Loucy (cell line): ENCODE data around the gene KIAA0825.

Experiments used
- H2AFZ ChIP-seq: fragments of 200-600 bp; sonication (generic); 2 replicates; pipeline ENCODE4 v1.6.0; 2016; ENCODE audit warnings: antibody characterized with exemption, mild to moderate bottlenecking, low read length, moderate library complexity
- H3F3A ChIP-seq: fragments of 200-600 bp; 2 replicates; pipeline ENCODE4 v1.6.0; 2016; ENCODE audit warnings: antibody characterized with exemption, low read depth, mild to moderate bottlenecking
- H3K27me3 ChIP-seq: fragments of 200-600 bp; sonication (generic); 2 replicates; pipeline ENCODE4 v1.6.1; 2014; ENCODE audit warnings: low read length, mild to moderate bottlenecking; ENCODE audit not compliant: insufficient read depth, poor library complexity, severe bottlenecking
- H3K36me3 ChIP-seq: fragments of 200-600 bp; sonication (generic); 2 replicates; pipeline ENCODE4 v1.6.1; 2016; ENCODE audit warnings: low read length; ENCODE audit not compliant: insufficient read depth
- H3K4me1 ChIP-seq: fragments of 200-600 bp; sonication (generic); 2 replicates; pipeline ENCODE4 v1.5.1; 2014; ENCODE audit warnings: low read length, mild to moderate bottlenecking; ENCODE audit not compliant: insufficient read depth, poor library complexity, severe bottlenecking
- H3K4me2 ChIP-seq: fragments of 200-600 bp; sonication (generic); 2 replicates; pipeline ENCODE4 v1.6.0; 2014; ENCODE audit warnings: antibody characterized with exemption, low read length, low read depth, mild to moderate bottlenecking; ENCODE audit not compliant: poor library complexity, severe bottlenecking
- H3K4me3 ChIP-seq: fragments of 200-600 bp; sonication (generic); 2 replicates; pipeline ENCODE4 v1.5.1; 2014; ENCODE audit warnings: low read length, mild to moderate bottlenecking, mixed read lengths; ENCODE audit not compliant: poor library complexity, severe bottlenecking
- H3K79me2 ChIP-seq: fragments of 200-600 bp; sonication (generic); 2 replicates; pipeline ENCODE4 v1.6.1; 2014; ENCODE audit warnings: low read length; ENCODE audit not compliant: insufficient read depth
- H3K9ac ChIP-seq: fragments of 200-600 bp; sonication (generic); 2 replicates; pipeline ENCODE4 v1.6.0; 2014; ENCODE audit warnings: mild to moderate bottlenecking, low read depth, low read length, moderate library complexity; ENCODE audit not compliant: poor library complexity, severe bottlenecking
- H3K9me2 ChIP-seq: fragments of 200-600 bp; sonication (generic); replicated peaks from 2 replicates; pipeline ENCODE4 v1.6.1; 2016; ENCODE audit warnings: low read depth, low read length, mixed read lengths
- H3K9me3 ChIP-seq: fragments of 200-600 bp; sonication (generic); 2 replicates; pipeline ENCODE4 v1.6.1; 2014; ENCODE audit warnings: mild to moderate bottlenecking, antibody characterized with exemption, low read length, low read depth; ENCODE audit not compliant: insufficient read depth
- H4K20me1 ChIP-seq: fragments of 200-600 bp; sonication (generic); 2 replicates; pipeline ENCODE4 v1.6.0; 2014; ENCODE audit warnings: antibody characterized with exemption, low read length, mild to moderate bottlenecking; ENCODE audit not compliant: insufficient read depth, poor library complexity, severe bottlenecking
- CTCF ChIP-seq: fragments of 200-600 bp; sonication (generic); conservative IDR thresholded peaks from 2 replicates; pipeline ENCODE4 v1.5.1; 2014; ENCODE audit warnings: mild to moderate bottlenecking, antibody characterized with exemption, low read length
- EZH2phosphoT487 ChIP-seq: fragments of 200-600 bp; IDR thresholded peaks from 2 replicates; pipeline ENCODE4 v1.6.1; 2018; ENCODE audit warnings: antibody characterized with exemption, mild to moderate bottlenecking, moderate library complexity, borderline replicate concordance

Gene KIAA0825

GRCh38 chr5:94503677-94504076 is 114.7 kb downstream of the KIAA0825 start:
- TF ChIP-seq CTCF (no peak), EZH2phosphoT487 (no peak)
- Histone ChIP-seq H4K20me1 (no peaks in the 10 kb centered on the region), H3K9me3 (no peaks in the 10 kb centered on the region), H3K4me2 (no peak overlapping the region), H3K4me1 (no peaks in the 10 kb centered on the region), H3K4me3 (no peak overlapping the region), H3F3A (no peaks in the 10 kb centered on the region), H3K9ac (no peak overlapping the region), H2AFZ (no peak overlapping the region), H3K36me3 (no peaks in the 10 kb centered on the region), H3K27me3 (no peaks in the 10 kb centered on the region), H3K79me2 (no peaks in the 10 kb centered on the region), H3K9me2 (no peaks in the 10 kb centered on the region)

- H2AFZ ChIP-seq = no peak overlapping the region
- H3K4me3 ChIP-seq = no peak overlapping the region
- no peak overlapping the region for H3K9ac ChIP-seq
- H3K4me1 ChIP-seq = no peaks in the 10 kb centered on the region
- H3K79me2 ChIP-seq = no peaks in the 10 kb centered on the region
- H3K9me3 ChIP-seq = no peaks in the 10 kb centered on the region
- no peaks in the 10 kb centered on the region for H3K36me3 ChIP-seq
- H4K20me1 ChIP-seq = no peaks in the 10 kb centered on the region
- no peaks in the 10 kb centered on the region for H3K27me3 ChIP-seq
- H3K4me2 ChIP-seq = no peak overlapping the region
- H3F3A ChIP-seq = no peaks in the 10 kb centered on the region
- no peaks in the 10 kb centered on the region for H3K9me2 ChIP-seq
- TF ChIP-seq CTCF (no peak), EZH2phosphoT487 (no peak)
Observed at GRCh38 chr5:94501365-94501764, 117.0 kb downstream of the KIAA0825 start.

GRCh38 chr5:94499806-94500205 is 118.6 kb downstream of the KIAA0825 start:
- Histone ChIP-seq H3K4me3 (no peak overlapping the region), H3F3A (no peaks in the 10 kb centered on the region), H3K36me3 (no peaks in the 10 kb centered on the region), H3K27me3 (no peaks in the 10 kb centered on the region), H3K4me2 (no peak overlapping the region), H2AFZ (no peak overlapping the region), H3K9me3 (no peaks in the 10 kb centered on the region), H3K9me2 (no peaks in the 10 kb centered on the region), H3K9ac (no peak overlapping the region), H3K79me2 (no peaks in the 10 kb centered on the region), H3K4me1 (no peaks in the 10 kb centered on the region), H4K20me1 (no peaks in the 10 kb centered on the region)
- TF ChIP-seq CTCF (no peak), EZH2phosphoT487 (no peak)
